GM19193 (cell line): ENCODE results near the gene RAB40C.

ENCODE experiments used
- POLR2A ChIP-seq: IDR thresholded peaks from 4 replicates; pipeline ENCODE4 v1.6.1; 2011; ENCODE audit not compliant: insufficient read depth, insufficient read length; ENCODE audit errors: extremely low read depth

RAB40C gene

GRCh38 chr16:555528-556473 lies 34.1 kb upstream of the RAB40C start:
- no peak for TF ChIP-seq POLR2A

- no peak for TF ChIP-seq POLR2A
Measured at GRCh38 chr16:556474-557173, 33.2 kb upstream of the RAB40C start.

DNA sequence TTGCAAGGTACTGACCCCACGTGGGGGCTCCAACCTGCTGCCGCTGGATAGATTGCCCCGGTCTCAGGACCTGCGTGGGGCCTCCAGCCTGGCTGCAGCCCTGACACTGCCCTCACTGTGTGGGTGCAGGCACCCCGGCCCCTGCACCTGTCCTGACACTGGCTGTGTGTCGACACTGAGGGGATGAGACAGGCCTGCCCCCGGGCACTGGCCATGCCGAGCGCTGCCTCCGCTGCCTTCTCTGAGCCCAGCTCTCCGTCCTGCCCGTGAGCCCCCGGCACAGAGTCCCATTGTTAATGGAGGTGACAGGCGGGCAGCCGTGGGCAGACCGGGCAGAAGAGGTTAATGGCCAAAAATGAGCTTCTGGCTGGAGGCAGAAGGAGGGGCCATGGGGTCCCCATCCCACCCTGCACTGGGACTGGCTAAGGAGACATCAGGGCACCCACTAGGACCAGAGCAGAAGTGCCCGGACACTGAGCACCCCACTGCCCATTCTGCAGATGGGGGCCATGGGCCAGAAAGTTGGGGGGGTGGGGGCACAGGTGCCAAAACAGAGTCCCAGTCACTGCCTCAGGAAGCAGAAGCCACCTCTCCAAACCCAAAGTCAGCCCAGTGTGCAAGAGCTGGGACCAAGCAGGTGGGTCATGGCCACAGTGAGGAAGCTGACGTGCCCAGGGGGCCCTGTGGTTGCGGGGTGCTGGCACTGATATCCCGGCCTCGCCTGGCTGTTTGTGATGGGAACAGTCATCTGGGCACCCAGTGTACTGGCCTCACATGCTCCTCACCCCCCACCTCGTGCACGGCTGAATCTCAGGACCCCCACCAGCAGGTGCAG lies 32.2 kb upstream of the RAB40C start:
- no peak for TF ChIP-seq POLR2A

DNA sequence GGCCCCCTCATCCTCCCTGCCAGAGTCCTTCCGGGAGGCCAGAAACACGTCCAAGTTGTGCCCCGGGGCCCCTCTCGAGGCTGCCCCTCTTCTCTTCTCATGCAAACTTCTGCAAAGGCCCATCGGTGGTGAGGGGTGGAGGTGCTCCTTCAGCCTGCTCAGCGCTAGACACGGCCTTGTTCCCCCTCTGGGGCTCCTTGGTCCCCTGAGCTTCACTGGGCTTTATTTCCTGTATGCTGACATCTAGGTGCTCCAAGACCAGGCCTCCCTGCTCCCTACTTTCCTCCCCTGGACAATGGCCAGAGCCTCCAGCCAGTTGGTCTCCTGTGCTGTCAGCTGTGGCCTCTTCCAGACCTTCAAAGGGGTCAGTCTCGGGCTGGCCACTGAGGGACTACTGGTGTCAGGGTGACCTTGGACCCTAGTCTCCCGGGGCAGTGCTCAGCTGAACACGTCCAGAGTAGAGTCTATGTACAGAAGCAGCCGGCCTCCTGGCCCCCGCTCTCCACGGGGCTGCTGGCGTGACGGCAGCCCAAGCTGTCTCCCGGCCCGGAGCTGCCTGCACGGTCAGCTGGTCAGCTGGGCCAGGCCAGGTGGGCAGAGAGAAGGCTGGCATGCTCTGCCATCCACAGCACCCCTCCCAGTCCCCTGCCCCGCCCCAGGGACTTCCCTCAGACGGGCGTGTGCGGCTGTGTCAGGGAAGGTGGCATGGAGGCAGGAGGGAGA lies 31.4 kb upstream of the RAB40C start:
- TF ChIP-seq POLR2A: no peak

- no peak for TF ChIP-seq POLR2A
Measured at GRCh38 chr16:559021-559380, 30.9 kb upstream of the RAB40C start.

DNA sequence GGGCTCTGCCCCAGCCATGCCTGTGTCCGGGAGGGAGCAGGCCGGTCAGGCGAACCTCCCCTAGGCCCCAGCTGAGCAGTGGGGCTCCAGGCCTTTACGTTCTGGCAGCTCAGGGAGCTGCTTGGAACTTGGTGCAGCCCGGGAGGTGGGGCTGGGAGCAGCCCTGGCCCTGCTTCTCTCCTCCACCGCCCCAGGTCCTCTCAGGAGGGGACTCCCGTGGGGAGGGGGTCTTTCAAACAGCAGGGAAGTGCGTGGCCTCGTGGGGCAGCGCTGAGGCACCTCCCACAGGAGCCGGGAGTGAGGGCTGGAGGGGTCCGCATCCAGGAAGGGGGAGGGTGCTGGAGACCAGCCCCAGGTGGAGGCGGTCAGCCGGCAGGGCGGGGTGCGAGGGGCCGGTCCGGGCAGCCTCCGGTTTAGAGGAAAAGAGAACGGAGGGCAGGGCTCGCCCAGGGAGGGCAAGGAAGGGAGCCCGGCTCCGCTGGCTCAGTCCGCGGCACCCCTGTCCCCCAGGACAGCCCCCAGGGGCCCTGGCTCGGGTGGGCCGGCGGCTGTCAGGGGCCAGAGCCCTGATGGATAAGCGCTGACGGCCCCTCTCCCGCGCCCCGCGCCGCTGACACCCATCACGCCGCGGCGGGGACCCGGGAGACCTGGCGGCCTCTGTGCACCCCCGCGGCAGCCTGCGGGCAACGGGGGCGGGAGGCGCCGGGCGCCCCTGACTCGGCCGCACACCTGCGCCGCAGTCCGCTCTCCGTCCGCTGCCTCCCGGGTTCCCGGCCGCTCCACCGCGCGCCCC lies 30.3 kb upstream of the RAB40C start:
- no peak for TF ChIP-seq POLR2A

DNA sequence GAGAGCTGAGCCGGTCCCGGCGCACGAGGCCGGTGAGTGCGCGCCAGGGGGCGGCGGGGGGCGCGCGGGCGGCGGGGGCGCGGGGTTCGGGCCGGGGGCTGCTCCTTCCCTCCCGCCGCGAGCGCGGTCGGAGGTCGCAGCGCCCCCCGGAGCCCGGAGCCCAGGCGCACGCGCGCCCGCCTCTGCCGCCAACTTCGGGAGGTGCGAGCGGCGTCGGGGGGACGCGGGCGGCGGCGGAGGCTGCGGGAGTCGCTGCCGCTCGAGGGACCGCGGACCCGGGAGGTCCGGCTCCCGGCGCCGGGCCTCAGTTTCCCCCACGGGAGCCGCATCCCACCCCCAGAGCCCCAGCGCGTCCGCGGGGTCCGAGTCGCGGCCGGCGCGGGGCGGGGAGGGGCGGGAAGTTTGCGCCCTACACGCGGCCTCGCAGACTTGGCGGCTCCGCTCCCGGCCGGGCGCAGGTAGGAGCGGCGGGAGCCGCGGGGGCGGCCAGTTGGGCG lies 29.6 kb upstream of the RAB40C start, which contains the start of gene PRR35:
Gene PRR35 (plus strand): TSS at position 191 of the 497 bp plus-strand sequence. CDS start 2,901 bp downstream, outside the sequence.
- no peak for TF ChIP-seq POLR2A

- no peak for TF ChIP-seq POLR2A
Measured at GRCh38 chr16:560701-561412, 29.0 kb upstream of the RAB40C start.

- no peak for TF ChIP-seq POLR2A
Measured at GRCh38 chr16:561413-561794, 28.5 kb upstream of the RAB40C start.

DNA sequence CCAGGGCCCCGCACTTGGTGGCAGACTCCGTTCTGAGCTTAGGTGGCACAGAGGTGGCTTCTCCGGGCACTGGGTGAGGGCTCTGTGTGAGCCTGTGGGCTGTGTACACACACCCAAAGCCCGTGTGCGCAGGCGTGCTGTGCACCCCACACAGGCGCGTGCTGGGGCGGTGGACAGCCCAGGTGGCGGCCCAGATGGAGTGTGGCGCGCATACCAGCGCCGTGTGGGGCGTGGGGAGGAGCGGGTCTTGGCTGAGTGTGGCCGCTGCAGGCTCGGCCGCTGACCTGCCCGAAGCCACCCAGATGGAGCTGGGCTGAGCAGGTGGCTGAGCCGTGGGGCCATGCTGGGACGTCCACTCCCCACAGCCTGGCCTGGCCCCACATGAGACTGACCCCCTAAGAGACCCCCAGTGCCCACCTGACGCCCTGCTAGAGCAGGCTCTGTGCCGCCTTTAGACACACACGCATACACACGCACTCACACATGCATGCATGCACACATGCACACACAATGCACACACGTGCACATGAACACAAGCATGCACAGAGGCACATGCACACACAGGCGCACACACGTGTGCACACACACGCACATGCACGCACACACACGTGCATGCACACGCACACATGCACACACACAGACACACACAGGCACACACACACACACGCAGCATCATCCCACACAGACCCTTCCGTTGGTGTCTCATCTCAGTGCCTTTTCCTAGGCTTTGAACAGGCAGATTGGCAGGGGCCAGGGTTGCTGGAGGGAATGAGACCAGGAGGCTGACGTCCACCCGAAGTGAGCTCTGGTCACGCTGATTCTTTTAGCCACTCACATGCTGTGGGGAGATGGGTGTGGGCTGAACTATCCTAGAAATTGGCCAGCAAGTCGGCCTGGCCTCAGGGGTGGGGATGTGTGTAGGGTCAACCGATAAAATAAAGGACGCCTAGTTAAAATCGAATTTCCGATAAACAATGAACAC lies 27.6 kb upstream of the RAB40C start:
- TF ChIP-seq POLR2A: no peak

- TF ChIP-seq POLR2A: no peak
Measured at GRCh38 chr16:563072-563644, 26.7 kb upstream of the RAB40C start.

GRCh38 chr16:564690-565418 lies 25.0 kb upstream of the RAB40C start:
- no peak for TF ChIP-seq POLR2A
